ENCODE results near the gene DCC. TPM values are rescaled to one million over a fixed set of nuclear protein-coding genes. Genes with fewer than 3 reads are reported as not detected.

The DCC gene
- total RNA-seq, 4 donors from 2014 or later: 0.13 TPM; not detected in 3

GRCh38 chr18:52845036-52845435, 505.0 kb downstream of the DCC start:
- no peak overlapping the region for H3K4me3 ChIP-seq (ENCODE audit: low read depth, poor library complexity, severe bottlenecking)
- DNase-seq (ENCODE audit: low spot score in 2 of 2): no peak
- intact Hi-C loops (cut with DNase I; ENCODE audit: low total_unique reads): no loop called here
- no peak for TF ChIP-seq POLR2A (IDR thresholded peaks at IDR 0.05)
- no peak for TF ChIP-seq CTCF (IDR thresholded peaks at IDR 0.05)
- 78 to 85% methylated on average over 2 of the region's 2 CpGs for WGBS, 2 donors

GRCh38 chr18:52850031-52850560, 510.1 kb downstream of the DCC start:
- intact Hi-C loops (cut with DNase I; ENCODE audit: low total_unique reads): no loop called here
- WGBS, 2 donors: 32 to 35% methylated on average over 6 of the region's 6 CpGs
- no peak overlapping the region for H3K4me3 ChIP-seq (ENCODE audit: low read depth, poor library complexity, severe bottlenecking)
- TF ChIP-seq POLR2A (IDR thresholded peaks at IDR 0.05): no peak
- TF ChIP-seq CTCF (IDR thresholded peaks at IDR 0.05): no peak
- DNase-seq (ENCODE audit: low spot score in 2 of 2): no peak

GRCh38 chr18:52861558-52861957, 521.6 kb downstream of the DCC start:
- DNase-seq (ENCODE audit: low spot score in 2 of 2): no peak
- TF ChIP-seq CTCF (IDR thresholded peaks at IDR 0.05): no peak
- no peak for TF ChIP-seq POLR2A (IDR thresholded peaks at IDR 0.05)
- H3K4me3 ChIP-seq (ENCODE audit: low read depth, poor library complexity, severe bottlenecking): no peak overlapping the region
- intact Hi-C loops (cut with DNase I; ENCODE audit: low total_unique reads): no loop called here
- 79 to 83% methylated on average over 3 of the region's 3 CpGs for WGBS, 2 donors

- intact Hi-C loops (cut with DNase I; ENCODE audit: low total_unique reads): no loop called here
- no peak overlapping the region for H3K4me3 ChIP-seq (ENCODE audit: low read depth, poor library complexity, severe bottlenecking)
- TF ChIP-seq POLR2A (IDR thresholded peaks at IDR 0.05) (no peak), CTCF (IDR thresholded peaks at IDR 0.05) (no peak)
- DNase-seq (ENCODE audit: low spot score in 2 of 2): no peak
- WGBS, 2 donors: 78 to 91% methylated on average over 5 to 9 of the region's 9 CpGs
Observed at GRCh38 chr18:52869349-52869923, 529.4 kb downstream of the DCC start.

- TF ChIP-seq POLR2A (IDR thresholded peaks at IDR 0.05) (no peak), CTCF (IDR thresholded peaks at IDR 0.05) (no peak)
- no peak for DNase-seq (ENCODE audit: low spot score in 2 of 2)
- intact Hi-C loops (cut with DNase I; ENCODE audit: low total_unique reads): no loop called here
Observed at GRCh38 chr18:52869942-52870907, 530.2 kb downstream of the DCC start.

More at GRCh38 chr18:52869942-52870907, 530.2 kb downstream of the DCC start:
- no peak overlapping the region for H3K4me3 ChIP-seq (ENCODE audit: low read depth, poor library complexity, severe bottlenecking)
- WGBS, 2 donors: 81% methylated on average over 19 to 21 of the region's 21 CpGs
